ENCODE data around the gene RAB31. TPM values are rescaled to one million over a fixed set of nuclear protein-coding genes. Genes with fewer than 3 reads are reported as not detected.

RAB31 gene
- total and polyA plus RNA-seq, 12 donors, result 46.6 to 365 (median 136) TPM

DNA sequence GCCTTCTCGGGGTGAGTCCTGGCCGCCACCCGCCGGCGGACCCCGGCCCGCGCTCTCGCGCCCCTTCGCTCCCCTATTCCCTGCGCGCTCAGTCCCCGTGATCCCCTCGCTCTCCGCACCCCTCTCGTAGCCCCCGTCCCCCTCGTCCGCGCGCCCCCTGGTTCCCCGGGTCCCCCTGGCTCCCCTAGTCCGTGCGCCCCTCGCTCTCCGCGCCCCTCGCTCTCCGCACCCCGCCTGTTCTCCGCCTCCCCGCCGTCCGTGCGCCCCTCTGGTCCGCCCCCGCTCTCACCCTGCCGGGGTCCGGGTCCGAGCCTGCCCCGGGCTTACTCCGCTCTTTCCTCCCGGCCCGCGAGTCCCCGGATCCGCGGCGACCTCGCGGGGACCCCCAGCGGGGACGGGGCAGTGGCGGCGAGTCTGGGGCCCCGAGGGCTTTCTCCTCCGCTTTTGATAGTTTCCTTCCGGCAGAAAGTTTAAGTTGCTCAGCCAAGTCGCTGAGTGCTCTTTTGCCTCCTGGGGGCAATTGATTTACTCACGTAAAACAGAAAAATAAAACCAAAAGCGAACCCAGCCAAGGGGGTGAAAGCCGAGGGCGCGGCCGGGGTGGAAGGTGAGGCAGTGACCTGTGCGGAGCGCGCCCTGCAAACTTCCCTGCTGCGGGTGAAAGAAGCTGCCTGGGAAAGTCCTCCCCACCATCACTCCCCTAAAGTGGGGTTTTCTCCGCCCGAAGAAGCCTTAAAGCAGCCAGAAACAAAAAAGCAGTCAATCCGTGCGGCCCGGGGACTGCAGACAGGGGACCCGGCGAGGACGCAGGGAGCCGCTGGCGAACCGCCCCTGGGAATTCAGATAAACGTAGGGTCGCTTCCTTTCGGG lies 568 bp downstream of the RAB31 start:
- Histone ChIP-seq H3K27ac (peak overlapping the region; percentile 62 to 98 (median 98)), H3K36me3 (replicated peaks in 1 of 2) (no peaks in the 10 kb centered on the region), H3K27me3 (no peaks in the 10 kb centered on the region), H3K9me3 (replicated peaks in 1 of 3) (no peaks in the 10 kb centered on the region), H3K4me1 (replicated peaks in 1 of 2) (peaks cover 30 to 56% of the 10 kb centered on the region in 2 donors), H3K4me3 (peak overlapping the region; percentile 38 to 94 (median 84))
- 0 to 1% (median 0%) methylated on average over 21 to 84 of the region's 84 CpGs for WGBS, 4 donors
- DNase-seq, result peak in 3 of 7 donors; percentile 28 to 39 (median 32)
- no peak for TF ChIP-seq POLR2A (IDR thresholded peaks at IDR 0.05)
- TF ChIP-seq, protein P1, sequence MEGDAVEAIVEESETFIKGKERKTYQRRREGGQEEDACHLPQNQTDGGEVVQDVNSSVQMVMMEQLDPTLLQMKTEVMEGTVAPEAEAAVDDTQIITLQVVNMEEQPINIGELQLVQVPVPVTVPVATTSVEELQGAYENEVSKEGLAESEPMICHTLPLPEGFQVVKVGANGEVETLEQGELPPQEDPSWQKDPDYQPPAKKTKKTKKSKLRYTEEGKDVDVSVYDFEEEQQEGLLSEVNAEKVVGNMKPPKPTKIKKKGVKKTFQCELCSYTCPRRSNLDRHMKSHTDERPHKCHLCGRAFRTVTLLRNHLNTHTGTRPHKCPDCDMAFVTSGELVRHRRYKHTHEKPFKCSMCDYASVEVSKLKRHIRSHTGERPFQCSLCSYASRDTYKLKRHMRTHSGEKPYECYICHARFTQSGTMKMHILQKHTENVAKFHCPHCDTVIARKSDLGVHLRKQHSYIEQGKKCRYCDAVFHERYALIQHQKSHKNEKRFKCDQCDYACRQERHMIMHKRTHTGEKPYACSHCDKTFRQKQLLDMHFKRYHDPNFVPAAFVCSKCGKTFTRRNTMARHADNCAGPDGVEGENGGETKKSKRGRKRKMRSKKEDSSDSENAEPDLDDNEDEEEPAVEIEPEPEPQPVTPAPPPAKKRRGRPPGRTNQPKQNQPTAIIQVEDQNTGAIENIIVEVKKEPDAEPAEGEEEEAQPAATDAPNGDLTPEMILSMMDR (IDR thresholded peaks at IDR 0.05), result peak in 1 of 6 experiments; percentile 8
- intact Hi-C loops (cut with DNase I), result no loop called here

DNA sequence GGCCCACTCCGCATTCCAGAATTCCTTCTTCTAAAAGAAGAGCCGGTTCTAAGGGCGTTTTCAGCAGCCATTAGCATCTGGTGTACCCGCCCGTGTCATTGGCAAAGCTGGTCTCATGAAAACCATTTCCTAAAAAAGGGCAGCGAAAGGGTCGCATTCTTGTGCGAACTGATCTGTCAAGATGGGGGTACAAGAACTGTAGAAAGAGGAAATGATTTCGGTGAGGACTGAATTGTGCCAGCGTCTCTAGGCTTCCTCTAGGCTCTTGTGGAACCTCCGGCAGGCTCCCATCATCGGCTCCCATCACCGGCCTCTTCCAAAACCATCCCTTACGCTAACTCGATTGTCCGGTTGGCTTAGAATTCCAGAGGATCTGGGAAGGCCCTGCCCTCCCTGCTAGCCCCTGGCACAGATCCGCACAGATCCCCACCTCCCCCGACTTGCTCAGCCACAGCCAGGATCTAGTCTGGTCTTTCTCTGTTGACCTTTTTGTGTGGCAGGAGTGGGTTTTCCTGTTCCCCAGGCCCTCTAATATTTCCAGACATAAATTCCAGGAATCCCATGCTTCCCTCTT lies 1.3 kb downstream of the RAB31 start:
- Histone ChIP-seq H3K27ac (peak overlapping the region; percentile 62 to 98 (median 98)), H3K9me3 (replicated peaks in 1 of 3) (no peaks in the 10 kb centered on the region), H3K4me3 (peak overlapping the region; percentile 38 to 94 (median 84)), H3K4me1 (replicated peaks in 1 of 2) (peaks cover 30 to 62% of the 10 kb centered on the region in 2 donors), H3K27me3 (no peaks in the 10 kb centered on the region), H3K36me3 (replicated peaks in 1 of 2) (no peaks in the 10 kb centered on the region)
- TF ChIP-seq, protein P1 (IDR thresholded peaks at IDR 0.05), result no peak
- TF ChIP-seq POLR2A (IDR thresholded peaks at IDR 0.05), result peak in 1 of 2 donors; percentile 9
- intact Hi-C loops (cut with DNase I), result no loop called here
- 15 to 18% (median 17%) methylated on average over 18 of the region's 18 CpGs for WGBS, 4 donors
- DNase-seq, result peak in 6 of 7 donors; percentile 44 to 68 (median 52)

DNA sequence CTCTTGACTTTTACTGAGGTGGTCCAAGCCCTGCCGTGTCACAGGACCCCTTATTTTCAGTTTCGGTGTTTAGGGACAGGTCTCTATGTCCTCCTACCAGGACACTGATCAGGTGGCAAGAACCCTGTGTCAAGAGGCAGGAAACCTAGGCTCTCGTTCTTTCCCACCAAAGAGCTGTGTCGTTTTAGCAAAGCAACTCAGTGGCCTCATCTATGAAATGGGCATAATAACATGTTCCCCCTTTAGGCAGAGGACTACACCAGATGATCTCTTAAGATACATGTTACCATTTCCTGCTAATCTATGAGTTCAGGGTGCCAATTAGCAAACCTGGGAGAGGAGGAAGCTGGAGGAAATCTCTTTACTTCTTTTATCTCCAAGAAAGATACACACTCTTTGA lies 1.9 kb downstream of the RAB31 start:
- Histone ChIP-seq H3K36me3 (replicated peaks in 1 of 2) (no peaks in the 10 kb centered on the region), H3K27ac (peak overlapping the region; percentile 19 to 98 (median 98)), H3K4me3 (peak overlapping the region in 2 of 4 donors; percentile 83 to 94), H3K4me1 (replicated peaks in 1 of 2) (peaks cover 30 to 63% of the 10 kb centered on the region in 2 donors), H3K9me3 (replicated peaks in 1 of 3) (no peaks in the 10 kb centered on the region), H3K27me3 (no peaks in the 10 kb centered on the region)
- no peak for TF ChIP-seq POLR2A (IDR thresholded peaks at IDR 0.05)
- TF ChIP-seq, protein P1 (IDR thresholded peaks at IDR 0.05), result no peak
- DNase-seq, result no peak
- WGBS, 4 donors, result 44 to 59% (median 56%) methylated on average over 4 of the region's 4 CpGs
- intact Hi-C loops (cut with DNase I), result loop anchor here in 1 of 2 donors (10.0 kb wide), 1 partner anchor 65 kb away; no protein-coding TSS in a partner anchor
